ENCODE results near the gene CAMSAP1. TPM values are rescaled to one million over a fixed set of nuclear protein-coding genes. Genes with fewer than 3 reads are reported as not detected.
"Not testable (repeated sequence)": the region's sequence is repeated elsewhere in the genome, so short reads cannot be mapped to it uniquely, and the experiment has no call there.

The CAMSAP1 gene
- total and polyA plus RNA-seq, 2 donors (not counting 1 experiment from before 2014, with no cell fraction given) = 6.6 to 31.0 TPM

GRCh38 chr9:135914921-135915320 is 7.6 kb upstream of the CAMSAP1 start:
- Histone ChIP-seq H3K79me2 (ENCODE audit: control insufficient read depth, insufficient read depth, low read length) (peaks cover 13% of the 10 kb centered on the region), H3K4me2 (replicated peaks; ENCODE audit: low read depth, low read length, poor library complexity, severe bottlenecking) (no peak overlapping the region), H3K4me1 (ENCODE audit: control insufficient read depth in 2 of 2, insufficient read depth in 2 of 2, low read length in 2 of 2) (peaks cover 5 to 9% of the 10 kb centered on the region in 2 donors), H3K27ac (ENCODE audit: low read length in 2 of 2) (no peak overlapping the region), H3K27me3 (replicated peaks in 1 of 4; ENCODE audit: control extremely low read depth in 1 of 4, control insufficient read depth in 3 of 4, insufficient read depth in 4 of 4, low read length in 3 of 4) (no peaks in the 10 kb centered on the region), H2AFZ (ENCODE audit: insufficient read depth, low read depth, low read length, poor library complexity, severe bottlenecking) (no peak overlapping the region), H4K20me1 (ENCODE audit: control insufficient read depth, insufficient read depth, low read length, poor library complexity, severe bottlenecking) (peaks cover 11% of the 10 kb centered on the region), H3K9me3 (ENCODE audit: control extremely low read depth in 1 of 3, control insufficient read depth in 2 of 3, insufficient read depth in 1 of 3, low read length in 2 of 3) (peaks cover 0 to 65% (median 34%) of the 10 kb centered on the region in 3 donors), H3K9ac (ENCODE audit: low read length) (no peak overlapping the region), H3K36me3 (replicated peaks in 1 of 2; ENCODE audit: control extremely low read depth in 1 of 2, control insufficient read depth in 1 of 2, extremely low read depth in 1 of 2, insufficient read depth in 2 of 2, low read length in 1 of 2) (peaks cover 5 to 34% of the 10 kb centered on the region in 2 experiments), H3K4me3 (ENCODE audit: control extremely low read depth in 1 of 5, extremely low read depth in 1 of 5, insufficient read depth in 1 of 5, low read depth in 2 of 5, low read length in 4 of 5) (no peak overlapping the region)
- H3K4me1 Mint-ChIP-seq = peaks cover 27% of the 10 kb centered on the region
- ATAC-seq (ENCODE audit: low read depth) (no peak), DNase-seq (no peak)
- ChIA-PET CTCF (no interaction called here), POLR2A (no interaction called here)
- no peak overlapping the region for H3K27ac Mint-ChIP-seq
- TF ChIP-seq, protein P1, sequence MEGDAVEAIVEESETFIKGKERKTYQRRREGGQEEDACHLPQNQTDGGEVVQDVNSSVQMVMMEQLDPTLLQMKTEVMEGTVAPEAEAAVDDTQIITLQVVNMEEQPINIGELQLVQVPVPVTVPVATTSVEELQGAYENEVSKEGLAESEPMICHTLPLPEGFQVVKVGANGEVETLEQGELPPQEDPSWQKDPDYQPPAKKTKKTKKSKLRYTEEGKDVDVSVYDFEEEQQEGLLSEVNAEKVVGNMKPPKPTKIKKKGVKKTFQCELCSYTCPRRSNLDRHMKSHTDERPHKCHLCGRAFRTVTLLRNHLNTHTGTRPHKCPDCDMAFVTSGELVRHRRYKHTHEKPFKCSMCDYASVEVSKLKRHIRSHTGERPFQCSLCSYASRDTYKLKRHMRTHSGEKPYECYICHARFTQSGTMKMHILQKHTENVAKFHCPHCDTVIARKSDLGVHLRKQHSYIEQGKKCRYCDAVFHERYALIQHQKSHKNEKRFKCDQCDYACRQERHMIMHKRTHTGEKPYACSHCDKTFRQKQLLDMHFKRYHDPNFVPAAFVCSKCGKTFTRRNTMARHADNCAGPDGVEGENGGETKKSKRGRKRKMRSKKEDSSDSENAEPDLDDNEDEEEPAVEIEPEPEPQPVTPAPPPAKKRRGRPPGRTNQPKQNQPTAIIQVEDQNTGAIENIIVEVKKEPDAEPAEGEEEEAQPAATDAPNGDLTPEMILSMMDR (IDR thresholded peaks at IDR 0.05) = no peak
- TF ChIP-seq EZH2 (IDR thresholded peaks at IDR 0.05; ENCODE audit: borderline replicate concordance, insufficient read depth, low read depth, low read length, poor library complexity, severe bottlenecking) = no peak
- H3K9me3 Mint-ChIP-seq (ENCODE audit: insufficient read depth) = peaks cover 15% of the 10 kb centered on the region
- 100% methylated on average over 1 of the region's 1 CpG for WGBS (ENCODE audit: insufficient coverage)
- intact Hi-C loops (cut with micrococcal nuclease) = no loop called here
- no peak overlapping the region for H3K4me3 Mint-ChIP-seq
- no peaks in the 10 kb centered on the region for H3K27me3 Mint-ChIP-seq

DNA sequence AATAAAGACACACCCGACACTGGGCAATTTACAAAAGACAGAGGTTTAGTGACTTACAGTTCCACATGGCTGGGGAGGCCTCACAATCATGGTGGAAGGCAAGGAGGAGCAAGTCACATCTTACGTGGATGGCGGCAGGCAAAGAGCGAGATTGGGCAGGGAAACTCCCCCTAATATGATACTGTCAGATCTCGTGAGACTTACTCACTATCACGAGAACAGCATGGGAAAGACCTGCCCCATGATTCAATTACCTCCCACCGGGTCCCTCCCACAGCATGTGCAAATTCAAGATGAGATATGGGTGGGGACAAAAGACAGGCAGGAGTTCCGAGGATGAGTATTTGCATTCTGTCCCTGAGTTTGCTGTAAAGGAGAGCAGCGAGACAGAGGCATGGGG is 3.9 kb upstream of the CAMSAP1 start:
- intact Hi-C loops (cut with micrococcal nuclease); POLR2A ChIA-PET; H3K27ac Mint-ChIP-seq; ATAC-seq (ENCODE audit: low read depth); H3K4me3 ChIP-seq (ENCODE audit: control extremely low read depth in 1 of 5, extremely low read depth in 1 of 5, insufficient read depth in 1 of 5, low read depth in 2 of 5, low read length in 4 of 5); H3K4me3 Mint-ChIP-seq; CTCF ChIA-PET; H3K9ac ChIP-seq (ENCODE audit: low read length); H3K27me3 ChIP-seq (replicated peaks in 1 of 4; ENCODE audit: control extremely low read depth in 1 of 4, control insufficient read depth in 3 of 4, insufficient read depth in 4 of 4, low read length in 3 of 4); H3K9me3 Mint-ChIP-seq (ENCODE audit: insufficient read depth); H2AFZ ChIP-seq (ENCODE audit: insufficient read depth, low read depth, low read length, poor library complexity, severe bottlenecking); DNase-seq; H3K27me3 Mint-ChIP-seq; H3K4me2 ChIP-seq (replicated peaks; ENCODE audit: low read depth, low read length, poor library complexity, severe bottlenecking); H3K27ac ChIP-seq (ENCODE audit: low read length in 2 of 2): not testable (repeated sequence)
- H3K79me2 ChIP-seq (ENCODE audit: control insufficient read depth, insufficient read depth, low read length) = peaks cover 35% of the 10 kb centered on the region
- peaks cover 0 to 36% (median 18%) of the 10 kb centered on the region in 3 donors for H3K9me3 ChIP-seq (ENCODE audit: control extremely low read depth in 1 of 3, control insufficient read depth in 2 of 3, insufficient read depth in 1 of 3, low read length in 2 of 3)
- peaks cover 31% of the 10 kb centered on the region for H3K4me1 Mint-ChIP-seq
- WGBS (ENCODE audit: insufficient coverage) = 95% methylated on average over 6 of the region's 9 CpGs
- H3K4me1 ChIP-seq (ENCODE audit: control insufficient read depth in 2 of 2, insufficient read depth in 2 of 2, low read length in 2 of 2) = peaks cover 16% of the 10 kb centered on the region in 2 donors
- H4K20me1 ChIP-seq (ENCODE audit: control insufficient read depth, insufficient read depth, low read length, poor library complexity, severe bottlenecking) = peaks cover 26% of the 10 kb centered on the region
- H3K36me3 ChIP-seq (replicated peaks in 1 of 2; ENCODE audit: control extremely low read depth in 1 of 2, control insufficient read depth in 1 of 2, extremely low read depth in 1 of 2, insufficient read depth in 2 of 2, low read length in 1 of 2) = peaks cover 5 to 34% of the 10 kb centered on the region in 2 experiments
